Stimulated activated CD8-positive, alpha-beta memory T cell treated with anti-CD3 and anti-CD28 coated beads, Interleukin-12 subunit alpha, Interleukin-12 subunit beta, amount 100 ng/mL, for 24 hours (primary cell): ENCODE data around the gene ARHGAP5.

Experiments
- DNase-seq: peaks from one replicate; pipeline ENCODE4 v3.0.0-alpha.2; 2020; ENCODE audit errors: extremely low read depth

ARHGAP5 gene

GRCh38 chr14:32075672-32076277 is 1.3 kb upstream of the ARHGAP5 start:
- no peak for DNase-seq

GRCh38 chr14:32076278-32077080 is 625 bp upstream of the ARHGAP5 start:
- DNase-seq: peak; percentile 69

DNA sequence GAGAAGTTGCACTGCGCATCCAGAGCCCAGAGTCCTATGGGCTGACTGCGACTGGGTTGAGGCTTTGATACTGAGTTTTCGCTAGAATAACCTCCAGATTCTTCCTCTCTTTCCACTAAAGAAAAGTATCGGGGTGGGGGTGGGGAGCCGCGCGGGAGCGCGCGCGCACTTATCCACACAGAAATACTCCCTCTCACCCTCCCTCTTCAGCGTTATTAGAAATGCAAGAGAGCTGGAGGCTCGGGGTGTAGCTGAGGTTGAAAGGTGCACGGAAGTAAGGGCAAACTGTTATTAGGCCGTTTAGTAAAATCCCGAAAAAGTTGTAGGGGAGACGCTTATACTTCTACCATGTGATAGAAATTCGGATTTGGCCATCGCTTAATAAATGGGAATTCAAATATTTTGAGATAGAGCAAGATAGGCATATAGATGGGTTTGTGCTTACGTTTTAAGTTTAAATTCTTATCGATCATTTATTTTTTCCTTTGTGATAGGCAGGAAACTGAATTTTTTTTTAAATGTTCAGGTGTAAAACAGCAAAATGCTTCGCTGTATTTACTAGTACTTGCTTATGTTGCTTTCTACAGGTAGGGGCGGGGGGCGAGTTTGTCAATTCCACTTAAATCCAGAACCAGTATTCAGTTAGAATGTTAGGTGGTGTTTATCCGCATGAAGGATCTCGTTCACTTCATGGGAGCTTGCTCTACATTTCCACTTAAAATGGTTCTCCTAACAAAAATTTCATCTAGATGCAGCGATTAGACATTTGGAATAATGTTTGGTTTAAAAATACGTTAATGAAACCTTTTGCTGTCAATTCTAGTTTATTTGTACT is 1.1 kb downstream of the ARHGAP5 start:
- no peak for DNase-seq

DNA sequence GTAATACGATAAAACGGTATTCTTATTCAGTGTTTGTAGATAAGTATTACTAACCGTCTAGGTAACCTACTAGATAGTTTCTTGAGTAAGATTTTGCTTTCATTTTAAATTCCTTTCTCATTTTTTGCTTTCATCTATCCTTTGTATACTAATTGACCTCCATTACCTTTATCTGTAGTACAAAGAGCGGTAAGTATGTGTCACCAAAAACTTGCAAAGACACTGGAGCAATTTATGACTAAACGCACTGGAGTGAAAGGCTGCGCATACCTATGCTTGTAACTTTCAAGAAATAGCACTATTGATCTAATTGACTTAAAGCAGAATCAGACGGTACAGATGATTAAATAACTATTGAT is 1.7 kb downstream of the ARHGAP5 start:
- no peak for DNase-seq

- DNase-seq: no peak
Observed at GRCh38 chr14:32079264-32079663, 2.2 kb downstream of the ARHGAP5 start.

- DNase-seq: no peak
Observed at GRCh38 chr14:32080001-32080510, 3.0 kb downstream of the ARHGAP5 start.

DNA sequence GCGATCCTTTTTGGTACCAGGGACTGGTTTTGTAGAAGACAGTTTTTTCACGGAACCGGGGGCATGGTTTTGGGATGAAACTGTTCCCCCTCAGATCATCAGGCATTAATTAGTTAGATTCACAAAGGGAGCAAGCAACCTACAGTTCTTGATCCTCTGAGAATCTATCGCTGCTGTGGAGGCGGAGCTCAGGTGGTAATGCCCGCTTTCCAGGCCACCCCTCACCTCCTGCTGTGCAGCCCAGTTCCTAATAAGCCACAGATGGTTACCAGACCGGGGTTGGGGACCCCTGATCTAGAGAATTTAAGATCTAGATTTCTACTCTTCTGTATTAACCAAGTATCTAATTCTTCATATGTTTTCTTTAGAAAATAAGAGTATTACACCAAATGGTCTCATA is 4.8 kb downstream of the ARHGAP5 start:
- DNase-seq: no peak

DNA sequence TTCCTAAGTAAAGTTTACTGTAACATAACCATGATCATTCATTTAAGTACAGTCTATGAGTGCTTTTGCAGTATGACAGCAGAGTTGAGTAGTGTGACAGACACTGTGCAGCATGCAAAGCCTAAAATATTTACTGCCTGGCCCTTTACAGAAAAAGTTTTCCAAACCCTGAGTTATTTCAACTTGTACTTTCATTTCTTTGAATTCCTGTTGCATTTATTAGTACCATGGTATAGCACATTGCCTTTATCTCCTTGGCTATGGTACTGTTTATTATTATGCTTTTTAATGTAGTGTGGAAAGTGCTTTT is 6.2 kb downstream of the ARHGAP5 start:
- no peak for DNase-seq

- no peak for DNase-seq
Observed at GRCh38 chr14:32083789-32084188, 6.7 kb downstream of the ARHGAP5 start.

DNA sequence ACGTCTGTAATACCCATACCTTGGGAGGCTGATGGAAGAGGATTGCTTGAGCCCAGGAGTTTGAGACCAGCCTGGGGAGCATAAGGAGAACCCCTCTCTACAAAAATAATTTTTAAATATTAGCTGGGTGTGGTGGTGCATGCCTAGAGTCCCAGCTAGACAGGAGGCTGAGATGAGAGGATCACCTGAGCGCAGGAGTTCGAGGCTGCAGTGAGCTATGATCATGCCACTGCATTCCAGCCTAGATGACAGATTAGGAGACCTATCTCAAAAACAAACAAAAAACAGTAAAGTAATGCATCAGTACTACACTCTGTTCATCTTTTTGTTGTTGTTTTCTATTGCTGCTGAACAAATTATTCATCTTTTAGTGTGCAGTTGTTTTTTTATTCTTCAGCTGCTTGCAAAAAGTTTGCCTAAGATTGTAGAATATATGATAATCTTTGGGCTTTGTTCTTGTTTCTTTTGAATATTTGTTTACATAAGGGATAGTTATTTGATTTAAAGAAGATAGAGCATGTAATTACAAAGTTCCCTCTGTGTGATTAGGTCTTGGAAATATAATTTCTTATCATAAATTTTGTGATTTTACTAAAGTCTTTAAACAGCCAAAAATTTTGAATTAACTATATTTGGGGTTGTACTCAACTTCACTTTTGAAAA is 8.2 kb downstream of the ARHGAP5 start:
- no peak for DNase-seq

GRCh38 chr14:32085845-32086383 is 8.8 kb downstream of the ARHGAP5 start:
- DNase-seq: no peak

DNA sequence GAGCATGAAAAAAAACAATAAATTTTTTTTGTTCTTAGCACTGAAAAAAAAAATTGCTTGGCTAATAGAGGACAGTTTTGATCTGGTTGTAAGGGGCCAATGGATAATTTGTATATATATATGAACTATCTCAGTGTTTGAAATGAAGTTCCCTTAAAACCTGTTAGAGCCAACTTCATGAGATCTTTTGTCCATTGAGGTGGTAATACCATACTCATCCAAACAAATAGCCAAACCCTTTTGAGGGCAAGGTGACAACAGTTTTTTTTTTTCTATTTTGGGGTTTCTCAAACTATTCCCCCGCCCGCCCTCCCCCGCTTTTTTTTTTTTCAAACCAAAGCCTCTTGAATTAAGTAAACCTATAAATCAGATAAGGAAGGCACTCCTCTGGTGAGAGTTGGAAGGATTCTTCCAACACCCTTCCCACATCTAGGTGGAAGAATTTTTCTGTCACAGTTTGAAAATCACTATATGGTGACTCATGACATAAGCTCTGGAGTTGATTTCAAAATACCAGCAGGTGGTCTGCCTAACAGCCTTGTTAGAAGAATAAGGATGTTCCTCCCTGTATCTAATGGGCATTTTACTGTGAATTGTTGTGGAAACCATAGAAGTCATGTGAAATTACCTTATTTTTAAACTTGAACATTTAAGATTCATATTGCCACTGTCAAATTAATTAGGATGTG is 10.2 kb downstream of the ARHGAP5 start:
- no peak for DNase-seq

DNA sequence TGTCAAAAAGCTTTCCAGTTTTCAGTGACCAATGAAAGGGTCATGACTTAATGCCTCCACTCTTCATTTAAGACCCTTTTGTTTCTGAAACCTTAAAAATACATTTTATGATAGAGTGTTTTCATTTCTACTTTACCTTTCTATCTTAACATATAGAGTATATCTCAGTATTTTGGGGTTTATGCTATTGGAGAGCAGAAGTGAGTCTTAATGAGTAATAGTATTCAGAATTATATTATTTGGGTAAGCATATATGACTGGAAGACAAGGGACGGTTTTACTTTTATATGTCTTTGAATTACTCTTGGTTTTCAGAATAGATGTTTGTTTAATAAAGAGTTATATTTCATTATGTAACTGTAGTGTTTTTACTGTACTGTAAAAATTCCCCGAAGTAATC is 10.8 kb downstream of the ARHGAP5 start:
- no peak for DNase-seq

DNA sequence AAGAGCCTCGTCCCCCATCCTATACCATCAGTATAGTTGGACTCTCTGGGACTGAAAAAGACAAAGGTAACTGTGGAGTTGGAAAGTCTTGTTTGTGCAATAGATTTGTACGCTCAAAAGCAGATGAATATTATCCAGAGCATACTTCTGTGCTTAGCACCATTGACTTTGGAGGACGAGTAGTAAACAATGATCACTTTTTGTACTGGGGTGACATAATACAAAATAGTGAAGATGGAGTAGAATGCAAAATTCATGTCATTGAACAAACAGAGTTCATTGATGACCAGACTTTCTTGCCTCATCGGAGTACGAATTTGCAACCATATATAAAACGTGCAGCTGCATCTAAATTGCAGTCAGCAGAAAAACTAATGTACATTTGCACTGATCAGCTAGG is 13.6 kb downstream of the ARHGAP5 start:
- no peak for DNase-seq

DNA sequence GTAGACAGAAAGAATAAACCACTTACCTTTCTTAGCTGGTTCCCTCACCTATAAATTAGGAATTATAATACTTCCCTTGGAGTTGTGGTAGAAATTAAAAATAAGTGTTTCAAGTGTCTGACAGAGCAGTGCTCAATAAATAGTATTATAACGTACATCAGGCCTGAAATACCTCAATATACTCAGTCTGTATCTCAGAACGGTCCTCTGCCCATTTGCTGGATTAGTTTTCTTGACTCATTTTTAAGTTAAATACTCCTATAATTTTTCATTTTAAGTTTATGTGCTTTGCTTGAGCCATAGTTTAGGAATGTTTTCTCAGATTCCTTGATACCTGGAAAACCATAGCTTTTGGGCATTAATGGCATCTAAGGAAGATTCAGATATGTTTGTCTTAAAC is 22.4 kb downstream of the ARHGAP5 start:
- no peak for DNase-seq

GRCh38 chr14:32100175-32100574 is 23.1 kb downstream of the ARHGAP5 start:
- DNase-seq: no peak

DNA sequence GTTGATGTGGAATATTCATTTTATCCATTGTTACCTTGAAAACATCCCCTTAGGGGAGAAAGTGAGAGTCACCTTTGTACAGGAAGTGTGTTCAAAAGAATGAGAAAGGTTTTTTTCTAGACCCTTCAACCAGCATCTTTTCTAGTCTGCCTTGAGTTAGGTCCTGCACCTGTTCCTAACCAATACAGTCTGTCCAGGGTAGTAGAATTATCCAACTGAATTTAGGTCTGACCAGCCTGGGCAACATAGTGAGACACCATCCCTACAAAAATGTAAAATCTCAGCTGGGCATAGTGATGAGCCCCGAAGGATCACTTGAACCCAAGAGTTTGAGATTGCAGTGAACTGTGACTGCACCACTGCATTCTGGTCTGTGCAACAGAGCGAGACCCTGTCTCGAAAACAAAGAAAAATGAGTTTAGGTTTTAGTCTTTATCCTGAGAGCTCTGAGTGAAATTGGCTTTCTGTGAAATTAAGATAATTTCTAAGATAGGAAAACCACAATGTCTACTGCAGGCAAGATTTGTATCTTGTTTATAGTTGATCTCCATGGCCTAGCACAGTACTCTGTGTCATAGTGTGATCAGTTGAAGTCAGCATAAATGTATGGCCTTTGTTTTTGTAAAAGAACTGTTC is 25.2 kb downstream of the ARHGAP5 start:
- DNase-seq: no peak

DNA sequence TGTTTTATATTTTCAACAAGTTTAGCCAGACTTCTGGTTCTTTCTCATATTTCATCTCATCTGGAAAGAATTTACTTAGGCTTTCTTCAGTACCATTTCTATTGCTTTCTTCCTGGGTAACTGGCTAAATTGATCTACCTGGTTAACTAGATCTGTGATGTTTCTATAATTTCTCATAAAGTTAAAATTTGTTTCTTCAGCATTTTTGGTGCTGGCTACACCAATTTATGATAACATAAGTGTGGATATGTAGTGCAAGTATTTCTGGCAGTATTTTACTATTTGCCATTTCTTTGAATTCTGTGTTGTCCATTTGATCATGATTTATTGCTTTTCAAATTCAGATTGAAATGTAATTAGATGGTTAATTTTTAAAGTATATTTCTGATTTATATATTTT is 25.9 kb downstream of the ARHGAP5 start:
- DNase-seq: no peak

GRCh38 chr14:32104308-32104707 is 27.2 kb downstream of the ARHGAP5 start:
- no peak for DNase-seq

GRCh38 chr14:32104803-32105202 is 27.7 kb downstream of the ARHGAP5 start:
- DNase-seq: no peak
